GM21515 (cell line): ENCODE results near the gene C11orf54.

Experiments
- ATAC-seq: cut with Tn5 transposase; IDR thresholded peaks from one replicate; pipeline ENCODE4 v1.9.1; 2021; ENCODE audit not compliant: unreplicated experiment

The C11orf54 gene

GRCh38 chr11:93741094-93741881 lies at the start of gene C11orf54, which contains the start of gene TAF1D:
Gene C11orf54, plus strand, starts transcription at chr11:93741672. Its CDS starts 5,722 bp downstream, at chr11:93747394.
Gene TAF1D, minus strand, starts transcription at chr11:93741495. Its CDS starts 2,191 bp downstream, at chr11:93739304.
- ATAC-seq: peak; percentile 86

GRCh38 chr11:93694109-93694508 lies 47.4 kb upstream of the C11orf54 start:
- ATAC-seq: no peak

GRCh38 chr11:93694557-93694956 lies 46.9 kb upstream of the C11orf54 start:
- no peak for ATAC-seq

- no peak for ATAC-seq
These were observed 43.9 kb upstream of the C11orf54 start for GRCh38 chr11:93697611-93698010.

GRCh38 chr11:93700830-93701229 lies 40.6 kb upstream of the C11orf54 start:
- no peak for ATAC-seq

GRCh38 chr11:93704237-93704636 lies 37.2 kb upstream of the C11orf54 start:
- ATAC-seq: no peak

- no peak for ATAC-seq
These were observed 31.2 kb upstream of the C11orf54 start for GRCh38 chr11:93710239-93710638.

GRCh38 chr11:93712678-93713077 lies 28.8 kb upstream of the C11orf54 start:
- ATAC-seq: no peak

- no peak for ATAC-seq
These were observed 25.6 kb upstream of the C11orf54 start for GRCh38 chr11:93715797-93716396.

GRCh38 chr11:93717501-93717900 lies 24.0 kb upstream of the C11orf54 start:
- no peak for ATAC-seq

- peak; percentile 83 for ATAC-seq
These were observed 23.4 kb upstream of the C11orf54 start for GRCh38 chr11:93718057-93718563.

GRCh38 chr11:93719310-93719709 lies 22.2 kb upstream of the C11orf54 start:
- no peak for ATAC-seq

- no peak for ATAC-seq
These were observed 20.9 kb upstream of the C11orf54 start for GRCh38 chr11:93720522-93720921.

GRCh38 chr11:93724089-93724488 lies 17.4 kb upstream of the C11orf54 start:
- ATAC-seq: no peak

- ATAC-seq: no peak
These were observed 13.3 kb upstream of the C11orf54 start for GRCh38 chr11:93727985-93728791.

- ATAC-seq: no peak
These were observed 12.7 kb upstream of the C11orf54 start for GRCh38 chr11:93728792-93729128.

GRCh38 chr11:93729129-93729616 lies 12.3 kb upstream of the C11orf54 start:
- no peak for ATAC-seq

- ATAC-seq: no peak
These were observed 11.1 kb upstream of the C11orf54 start for GRCh38 chr11:93730108-93731107.

GRCh38 chr11:93732237-93732892 lies 9.1 kb upstream of the C11orf54 start:
- ATAC-seq: no peak

GRCh38 chr11:93733474-93733873 lies 8.0 kb upstream of the C11orf54 start:
- no peak for ATAC-seq
